ENCODE results near the gene IQCB1. TPM values are rescaled to one million over a fixed set of nuclear protein-coding genes. Genes with fewer than 3 reads are reported as not detected.

The IQCB1 gene
- total RNA-seq, 1 donor from 2014 or later: 34.1 TPM

DNA sequence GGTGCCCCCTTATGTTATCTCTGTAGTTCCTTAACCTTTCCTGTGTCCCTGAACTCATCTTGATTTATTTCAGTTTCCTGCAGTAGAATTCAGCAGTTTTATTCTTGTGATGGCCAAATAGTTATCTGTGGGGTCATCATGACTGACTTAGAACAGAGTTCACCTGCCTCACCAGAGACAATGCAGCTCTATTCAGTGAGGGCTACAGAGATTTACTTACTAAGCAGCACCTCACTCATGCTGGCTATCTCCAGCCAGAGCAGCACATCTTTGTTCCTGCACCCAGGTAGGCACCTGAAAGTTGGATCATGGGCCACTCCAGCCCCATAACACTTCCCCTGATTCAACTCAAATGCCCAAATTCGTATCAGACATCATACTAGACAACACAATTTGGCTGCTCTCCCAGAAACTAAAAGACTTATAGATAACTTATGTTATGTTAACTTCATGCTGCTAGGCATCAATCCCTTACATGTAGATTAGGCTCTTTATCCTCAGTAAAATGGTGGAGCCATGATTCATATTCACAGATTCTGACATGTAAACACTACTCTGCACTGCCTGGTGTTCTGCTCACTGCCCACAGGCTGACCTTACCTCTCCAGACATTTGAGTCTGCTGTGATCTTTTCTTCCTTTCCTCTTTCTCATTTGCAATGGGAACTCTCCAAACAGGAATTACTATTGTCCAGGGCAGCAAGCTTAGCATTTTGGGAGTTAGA lies 76.0 kb downstream of the IQCB1 start:
- TF ChIP-seq, protein P1, sequence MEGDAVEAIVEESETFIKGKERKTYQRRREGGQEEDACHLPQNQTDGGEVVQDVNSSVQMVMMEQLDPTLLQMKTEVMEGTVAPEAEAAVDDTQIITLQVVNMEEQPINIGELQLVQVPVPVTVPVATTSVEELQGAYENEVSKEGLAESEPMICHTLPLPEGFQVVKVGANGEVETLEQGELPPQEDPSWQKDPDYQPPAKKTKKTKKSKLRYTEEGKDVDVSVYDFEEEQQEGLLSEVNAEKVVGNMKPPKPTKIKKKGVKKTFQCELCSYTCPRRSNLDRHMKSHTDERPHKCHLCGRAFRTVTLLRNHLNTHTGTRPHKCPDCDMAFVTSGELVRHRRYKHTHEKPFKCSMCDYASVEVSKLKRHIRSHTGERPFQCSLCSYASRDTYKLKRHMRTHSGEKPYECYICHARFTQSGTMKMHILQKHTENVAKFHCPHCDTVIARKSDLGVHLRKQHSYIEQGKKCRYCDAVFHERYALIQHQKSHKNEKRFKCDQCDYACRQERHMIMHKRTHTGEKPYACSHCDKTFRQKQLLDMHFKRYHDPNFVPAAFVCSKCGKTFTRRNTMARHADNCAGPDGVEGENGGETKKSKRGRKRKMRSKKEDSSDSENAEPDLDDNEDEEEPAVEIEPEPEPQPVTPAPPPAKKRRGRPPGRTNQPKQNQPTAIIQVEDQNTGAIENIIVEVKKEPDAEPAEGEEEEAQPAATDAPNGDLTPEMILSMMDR (IDR thresholded peaks at IDR 0.05; ENCODE audit: unreplicated experiment): no peak
- Mint-ChIP-seq H3K27ac (no peak overlapping the region), H3K9me3 (no peaks in the 10 kb centered on the region)

DNA sequence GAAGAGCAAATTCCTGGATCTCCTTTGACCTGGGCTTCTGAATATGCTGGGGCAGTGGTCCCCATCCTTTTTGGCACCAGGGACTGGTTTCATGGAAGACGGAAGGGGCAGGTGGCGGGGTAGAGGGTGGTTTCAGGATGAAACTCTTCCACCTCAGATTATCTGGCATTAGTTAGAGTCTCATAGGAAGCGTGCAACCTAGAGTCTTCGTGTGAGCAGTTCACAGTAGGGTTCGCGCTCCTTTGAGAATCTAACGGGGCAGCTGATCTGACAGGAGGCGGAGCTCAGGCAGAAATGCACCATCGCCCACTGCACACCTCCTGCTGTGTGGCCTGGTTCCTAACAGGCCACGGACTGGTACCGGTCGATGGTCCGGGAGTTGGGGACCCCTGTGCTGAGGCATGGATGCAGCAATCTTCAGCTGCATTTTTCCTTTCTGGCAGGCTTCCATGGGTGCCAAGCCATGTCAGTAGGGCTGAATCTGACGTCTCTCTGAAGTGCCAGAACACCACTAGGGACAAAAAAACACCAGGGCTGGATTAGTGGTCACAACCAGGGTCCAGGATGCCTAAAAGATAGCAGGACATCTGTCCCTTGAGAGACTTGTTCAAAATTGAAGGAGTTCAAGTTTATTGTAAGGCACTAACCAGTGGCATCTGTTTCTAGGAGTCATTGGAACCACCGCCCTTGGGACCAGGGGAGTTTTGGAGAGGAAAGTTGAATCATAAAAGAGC lies 76.9 kb downstream of the IQCB1 start:
- no peaks in the 10 kb centered on the region for H3K9me3 Mint-ChIP-seq
- H3K27me3 Mint-ChIP-seq (ENCODE audit: low read depth): peaks cover 46% of the 10 kb centered on the region
- H3K4me3 Mint-ChIP-seq: no peak overlapping the region
- H3K36me3 Mint-ChIP-seq: no peaks in the 10 kb centered on the region
- H3K27ac Mint-ChIP-seq: no peak overlapping the region
- H3K4me1 Mint-ChIP-seq: no peaks in the 10 kb centered on the region
- DNase-seq (ENCODE audit: low spot score in 2 of 2, unreplicated experiment in 2 of 2): no peak
- TF ChIP-seq, protein P1 (IDR thresholded peaks at IDR 0.05; ENCODE audit: unreplicated experiment): no peak

More for the DNA sequence above, 76.0 kb downstream of the IQCB1 start:
- Mint-ChIP-seq H3K27me3 (ENCODE audit: low read depth) (peaks cover 45% of the 10 kb centered on the region), H3K36me3 (no peaks in the 10 kb centered on the region), H3K4me1 (no peaks in the 10 kb centered on the region), H3K4me3 (no peak overlapping the region)
- no peak for DNase-seq (ENCODE audit: low spot score in 2 of 2, unreplicated experiment in 2 of 2)

DNA sequence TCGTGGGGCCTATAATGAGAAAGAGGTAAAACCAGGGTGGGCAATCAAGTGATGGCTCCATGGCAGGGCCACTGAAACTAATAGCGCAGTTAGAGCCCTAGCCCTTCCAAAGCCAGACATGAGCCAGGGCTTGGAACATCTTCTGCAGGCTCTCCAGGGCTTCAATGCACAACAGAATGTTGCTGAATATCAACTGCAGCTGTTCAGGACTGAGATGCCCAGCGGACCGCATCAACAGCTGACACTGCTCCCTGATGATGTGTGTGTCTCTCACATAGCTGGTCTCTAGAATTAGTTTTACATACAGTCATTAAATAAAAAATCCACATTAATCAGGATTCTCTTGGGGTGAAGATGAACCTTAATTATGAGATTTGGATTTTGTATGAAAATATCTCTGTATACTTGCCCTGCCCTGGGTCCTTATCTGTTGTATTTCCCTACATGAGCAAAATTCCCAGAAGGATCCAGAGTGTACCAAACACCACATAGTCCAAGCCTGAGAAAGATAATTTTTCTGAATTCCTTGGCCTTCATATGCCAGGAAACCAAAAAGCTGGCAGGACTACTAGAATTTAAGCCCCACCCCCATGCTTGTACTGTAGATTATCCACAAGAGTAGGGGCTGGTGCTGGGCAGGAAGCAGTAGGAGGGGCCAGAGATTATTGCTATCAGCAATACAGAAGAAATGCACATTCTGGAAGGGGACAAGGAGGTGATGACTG lies 77.6 kb downstream of the IQCB1 start:
- Mint-ChIP-seq H3K27me3 (ENCODE audit: low read depth) (peaks cover 45% of the 10 kb centered on the region), H3K36me3 (no peaks in the 10 kb centered on the region), H3K27ac (no peak overlapping the region), H3K9me3 (no peaks in the 10 kb centered on the region), H3K4me1 (no peaks in the 10 kb centered on the region), H3K4me3 (no peak overlapping the region)
- TF ChIP-seq, protein P1 (IDR thresholded peaks at IDR 0.05; ENCODE audit: unreplicated experiment): no peak
- no peak for DNase-seq (ENCODE audit: low spot score in 2 of 2, unreplicated experiment in 2 of 2)

DNA sequence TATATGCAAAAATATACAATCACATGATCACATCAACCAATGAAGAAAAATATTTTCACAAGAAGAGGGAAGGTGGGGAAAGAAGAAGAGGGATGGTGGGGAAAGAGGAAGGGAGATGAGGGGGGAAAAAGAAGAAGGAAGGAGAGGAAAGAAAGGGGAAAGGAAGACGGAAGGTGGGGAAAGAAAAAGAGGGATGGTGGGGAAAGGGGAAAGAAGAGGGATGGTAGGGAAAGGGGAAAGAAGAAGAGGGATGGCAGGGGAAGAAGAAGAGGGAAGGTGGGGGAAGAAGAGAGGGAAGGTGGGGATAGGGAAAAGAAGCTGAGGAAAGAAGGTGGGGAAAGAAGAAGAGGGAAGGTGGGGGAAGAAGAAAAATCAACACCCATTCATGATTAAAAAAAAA lies 82.1 kb downstream of the IQCB1 start:
- H3K27me3 Mint-ChIP-seq (ENCODE audit: low read depth): peaks cover 38% of the 10 kb centered on the region
- peaks cover 2% of the 10 kb centered on the region for H3K4me1 Mint-ChIP-seq
- no peaks in the 10 kb centered on the region for H3K36me3 Mint-ChIP-seq
- H3K9me3 Mint-ChIP-seq: no peaks in the 10 kb centered on the region
- no peak overlapping the region for H3K4me3 Mint-ChIP-seq
- DNase-seq (ENCODE audit: low spot score in 2 of 2, unreplicated experiment in 2 of 2): no peak
- TF ChIP-seq, protein P1 (IDR thresholded peaks at IDR 0.05; ENCODE audit: unreplicated experiment): no peak
- H3K27ac Mint-ChIP-seq: no peak overlapping the region

DNA sequence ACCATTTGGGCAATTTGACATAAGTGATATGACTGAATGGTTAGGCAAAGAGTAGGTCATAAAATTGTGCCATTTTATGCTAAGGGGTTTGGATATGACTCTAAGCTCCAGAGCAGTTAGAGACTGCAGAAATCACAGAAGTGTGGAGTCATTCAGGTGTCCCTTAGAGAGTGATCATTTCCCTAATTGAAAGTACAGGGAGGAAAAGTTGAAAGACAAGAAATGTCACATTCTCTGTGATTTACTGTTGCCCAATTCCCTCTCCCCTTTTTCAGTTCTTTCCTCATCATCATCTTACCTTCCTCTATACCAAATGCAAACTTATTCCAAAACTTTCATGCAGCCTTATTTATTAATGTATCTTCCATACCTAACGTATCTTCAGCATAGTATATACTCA lies 82.6 kb downstream of the IQCB1 start:
- no peak for DNase-seq (ENCODE audit: low spot score in 2 of 2, unreplicated experiment in 2 of 2)
- H3K27me3 Mint-ChIP-seq (ENCODE audit: low read depth): peaks cover 34% of the 10 kb centered on the region
- peaks cover 2% of the 10 kb centered on the region for H3K4me1 Mint-ChIP-seq
- no peak overlapping the region for H3K4me3 Mint-ChIP-seq
- no peak overlapping the region for H3K27ac Mint-ChIP-seq
- H3K9me3 Mint-ChIP-seq: no peaks in the 10 kb centered on the region
- H3K36me3 Mint-ChIP-seq: no peaks in the 10 kb centered on the region
- TF ChIP-seq, protein P1 (IDR thresholded peaks at IDR 0.05; ENCODE audit: unreplicated experiment): no peak
